Ascending aorta (tissue), 2 donors: Measurements from ENCODE around the gene RSPRY1. TPM values are rescaled to one million over a fixed set of nuclear protein-coding genes. Genes with fewer than 3 reads are reported as not detected.

ENCODE experiments used
- DNase-seq, 2 donors: peaks; one replicate each; pipeline ENCODE4 v3.0.0-alpha.2; 2019; ENCODE audit warnings: low spot score in 2 of 2
- H3K27ac ChIP-seq, 2 donors: fragments of 200-600 bp; sonication (generic); one replicate each; pipeline ENCODE4 v1.5.1; 2016 to 2017; ENCODE audit warnings: mild to moderate bottlenecking in 1 of 2
- H3K27me3 ChIP-seq: fragments of 200-600 bp; sonication (generic); one replicate; pipeline ENCODE4 v1.5.1; 2017
- H3K36me3 ChIP-seq, 2 donors: fragments of 200-600 bp; sonication (generic); one replicate each; pipeline ENCODE4 v1.5.1; 2016
- H3K4me1 ChIP-seq, 2 donors: fragments of 200-600 bp; sonication (generic); one replicate each; pipeline ENCODE4 v1.5.1; 2016 to 2017; ENCODE audit warnings: mild to moderate bottlenecking in 1 of 2
- H3K4me3 ChIP-seq, 2 donors: fragments of 200-600 bp; sonication (generic); one replicate each; pipeline ENCODE4 v1.5.1; 2016 to 2017; ENCODE audit warnings: mild to moderate bottlenecking in 1 of 2
- H3K9me3 ChIP-seq, 2 donors: fragments of 200-600 bp; sonication (generic); one replicate each; pipeline ENCODE4 v1.5.1; 2016
- intact Hi-C: fragments of 100-400 bp; cut with DNase I; formaldehyde crosslinking; loops from one replicate; pipeline ENCODE4 v1.15.1; 2023
- total RNA-seq: library from RNA; depleted of rRNA; stranded (reverse); fragments of >200 nt; gene quantifications from one replicate; pipeline ENCODE4 v1.1.0, GENCODE V29; 2016
- TF ChIP-seq, protein P1 (sequence below), 3 experiments: fragments of 200-600 bp in 2 of 3; fragments of 450-650 bp in 1 of 3; sonication (generic) in 2 of 3; IDR thresholded peaks; one replicate each; pipeline ENCODE4 v1.5.1; 2016 to 2019; ENCODE audit warnings: antibody characterized with exemption in 3 of 3, mild to moderate bottlenecking in 1 of 3, moderate library complexity in 1 of 3

RSPRY1 gene
- total RNA-seq = 29.3 TPM

DNA sequence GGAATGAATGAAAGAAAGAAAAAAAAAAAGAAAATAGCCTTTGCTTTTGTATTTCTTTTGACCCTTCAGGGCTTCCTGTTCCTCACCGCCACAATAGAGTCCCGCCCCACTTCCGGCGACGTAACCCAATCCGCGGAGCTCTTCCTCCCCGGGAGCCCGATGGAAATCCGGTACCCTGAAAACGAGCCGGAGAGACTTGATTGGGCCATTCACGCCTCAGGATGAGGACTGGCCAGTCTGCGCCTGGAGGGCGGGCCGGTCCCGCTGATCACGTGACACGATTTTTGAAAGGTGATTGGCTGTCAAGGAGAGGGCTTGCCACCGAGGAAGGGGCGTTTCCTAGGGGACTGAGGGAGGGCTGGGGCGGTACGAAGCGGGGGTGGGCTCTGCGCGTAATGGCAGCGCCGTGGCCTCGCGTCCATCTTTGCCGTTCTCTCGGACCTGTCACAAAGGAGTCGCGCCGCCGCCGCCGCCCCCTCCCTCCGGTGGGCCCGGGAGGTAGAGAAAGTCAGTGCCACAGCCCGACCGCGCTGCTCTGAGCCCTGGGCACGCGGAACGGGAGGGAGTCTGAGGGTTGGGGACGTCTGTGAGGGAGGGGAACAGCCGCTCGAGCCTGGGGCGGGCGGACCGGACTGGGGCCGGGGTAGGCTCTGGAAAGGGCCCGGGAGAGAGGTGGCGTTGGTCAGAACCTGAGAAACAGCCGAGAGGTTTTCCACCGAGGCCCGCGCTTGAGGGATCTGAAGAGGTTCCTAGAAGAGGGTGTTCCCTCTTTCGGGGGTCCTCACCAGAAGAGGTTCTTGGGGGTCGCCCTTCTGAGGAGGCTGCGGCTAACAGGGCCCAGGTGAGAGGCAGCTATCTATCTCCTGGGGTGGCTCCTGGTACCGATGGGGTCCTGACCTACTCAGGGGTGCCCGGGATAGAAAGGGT lies at the start of gene RSPRY1, which contains the start of gene PSME3IP1:
TSS of gene RSPRY1 (plus strand) at position 385 of the 927 bp plus-strand sequence. CDS start 18,330 bp downstream, outside the sequence.
TSS of gene PSME3IP1 (minus strand) at position 95 of the 927 bp plus-strand sequence. CDS start 12,185 bp downstream, outside the sequence.
- intact Hi-C loops = loop anchor here (1.0 to 10.0 kb wide), 8 partner anchors 59 to 619 kb away; partner anchors contain the start of genes ARL2BP, CIAPIN1, COQ9 and CPNE2
- peak within 1 kb of the TSS; percentile 78 to 94 for H3K4me3 ChIP-seq
- peak within 1 kb of the TSS; percentile 95 to 96 for H3K27ac ChIP-seq
- H3K9me3 ChIP-seq = no peaks in the 10 kb centered on the region
- no peaks in the 10 kb centered on the region for H3K36me3 ChIP-seq
- H3K27me3 ChIP-seq = no peaks in the 10 kb centered on the region
- TF ChIP-seq, protein P1, sequence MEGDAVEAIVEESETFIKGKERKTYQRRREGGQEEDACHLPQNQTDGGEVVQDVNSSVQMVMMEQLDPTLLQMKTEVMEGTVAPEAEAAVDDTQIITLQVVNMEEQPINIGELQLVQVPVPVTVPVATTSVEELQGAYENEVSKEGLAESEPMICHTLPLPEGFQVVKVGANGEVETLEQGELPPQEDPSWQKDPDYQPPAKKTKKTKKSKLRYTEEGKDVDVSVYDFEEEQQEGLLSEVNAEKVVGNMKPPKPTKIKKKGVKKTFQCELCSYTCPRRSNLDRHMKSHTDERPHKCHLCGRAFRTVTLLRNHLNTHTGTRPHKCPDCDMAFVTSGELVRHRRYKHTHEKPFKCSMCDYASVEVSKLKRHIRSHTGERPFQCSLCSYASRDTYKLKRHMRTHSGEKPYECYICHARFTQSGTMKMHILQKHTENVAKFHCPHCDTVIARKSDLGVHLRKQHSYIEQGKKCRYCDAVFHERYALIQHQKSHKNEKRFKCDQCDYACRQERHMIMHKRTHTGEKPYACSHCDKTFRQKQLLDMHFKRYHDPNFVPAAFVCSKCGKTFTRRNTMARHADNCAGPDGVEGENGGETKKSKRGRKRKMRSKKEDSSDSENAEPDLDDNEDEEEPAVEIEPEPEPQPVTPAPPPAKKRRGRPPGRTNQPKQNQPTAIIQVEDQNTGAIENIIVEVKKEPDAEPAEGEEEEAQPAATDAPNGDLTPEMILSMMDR (IDR thresholded peaks at IDR 0.05) = no peak
- DNase-seq = peak; percentile 98 to 99
- H3K4me1 ChIP-seq = peaks cover 5 to 33% of the 10 kb centered on the region in 2 donors

- no peaks in the 10 kb centered on the region for H3K27me3 ChIP-seq
- intact Hi-C loops = no loop called here
- H3K4me1 ChIP-seq = peaks cover 0 to 3% of the 10 kb centered on the region in 2 donors
- no peak overlapping the region for H3K4me3 ChIP-seq
- no peaks in the 10 kb centered on the region for H3K36me3 ChIP-seq
- no peak for DNase-seq
- no peaks in the 10 kb centered on the region for H3K9me3 ChIP-seq
- no peak overlapping the region for H3K27ac ChIP-seq
- TF ChIP-seq, protein P1 (IDR thresholded peaks at IDR 0.05) = no peak
Observed at GRCh38 chr16:57137043-57137442, 49.1 kb upstream of the RSPRY1 start.

DNA sequence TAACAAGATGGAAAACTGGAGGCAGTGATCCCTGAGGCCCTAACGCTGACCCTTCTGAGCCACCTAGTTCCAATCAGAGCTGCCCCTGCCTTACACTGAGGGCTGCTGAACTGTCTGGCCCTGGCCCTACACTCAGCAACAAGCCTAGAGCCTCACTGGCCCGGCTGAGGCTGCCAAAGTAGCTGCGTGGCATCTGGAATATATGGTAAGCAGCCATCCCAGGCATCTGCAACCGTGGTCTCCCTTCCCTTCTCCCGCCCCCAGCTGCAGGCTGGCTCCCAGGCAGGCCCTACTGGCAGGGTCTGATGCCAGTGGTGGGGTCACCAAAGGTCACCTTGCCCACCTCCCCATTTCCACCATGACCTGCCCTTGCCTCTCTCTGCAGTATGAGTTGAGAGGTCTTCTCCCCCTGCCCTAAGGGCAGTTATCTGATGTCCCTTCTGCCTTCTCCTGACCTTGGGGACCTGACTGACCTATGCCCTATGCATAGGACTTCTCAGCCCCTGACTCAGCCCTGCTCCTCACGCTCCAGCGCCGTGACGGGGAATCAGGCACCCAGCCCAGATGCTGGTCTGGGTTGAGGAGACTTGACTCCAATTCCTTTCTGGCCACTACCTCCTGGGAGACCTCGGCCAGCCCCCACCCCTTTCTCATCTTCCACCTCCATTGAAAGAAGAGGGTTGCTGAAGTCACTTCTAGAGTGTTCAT lies 48.4 kb upstream of the RSPRY1 start:
- peaks cover 0 to 3% of the 10 kb centered on the region in 2 donors for H3K4me1 ChIP-seq
- no peak for DNase-seq
- H3K27me3 ChIP-seq = no peaks in the 10 kb centered on the region
- no peaks in the 10 kb centered on the region for H3K36me3 ChIP-seq
- no peaks in the 10 kb centered on the region for H3K9me3 ChIP-seq
- TF ChIP-seq, protein P1 (IDR thresholded peaks at IDR 0.05) = no peak
- H3K27ac ChIP-seq = no peak overlapping the region
- no peak overlapping the region for H3K4me3 ChIP-seq
- intact Hi-C loops = no loop called here

DNA sequence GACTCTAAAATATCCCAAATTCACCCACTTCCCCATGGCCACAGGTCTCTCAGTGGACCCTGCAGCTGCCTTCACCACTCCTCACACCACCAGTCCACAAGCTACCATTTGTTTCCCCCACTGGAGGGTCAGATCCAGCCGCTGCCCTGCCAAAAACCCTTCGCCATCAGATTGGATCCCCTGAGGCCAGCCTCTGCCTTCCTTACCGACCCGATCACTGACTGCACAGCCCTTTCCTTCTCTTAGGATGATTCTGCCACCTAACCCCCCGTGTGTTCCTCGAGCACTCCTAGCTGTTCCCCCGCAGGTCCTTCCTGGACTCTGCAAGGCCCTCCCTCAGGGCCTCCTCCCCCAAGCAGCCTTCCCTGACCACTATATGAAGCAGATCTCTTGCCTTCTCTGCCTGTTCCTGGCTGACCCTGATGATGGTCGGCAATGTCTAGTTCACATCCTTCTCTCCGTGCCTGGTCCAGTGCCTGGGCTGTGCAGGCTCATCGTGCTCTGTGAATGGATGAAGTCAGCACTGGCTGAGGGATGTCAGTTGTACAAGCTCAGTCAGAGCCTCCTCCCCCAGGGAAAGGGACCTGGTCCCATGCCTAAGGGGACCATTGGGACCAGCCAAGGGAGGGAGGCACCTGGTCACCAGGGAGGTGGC lies 47.7 kb upstream of the RSPRY1 start:
- DNase-seq = no peak
- TF ChIP-seq, protein P1 (IDR thresholded peaks at IDR 0.05) = no peak
- intact Hi-C loops = no loop called here
- H3K4me1 ChIP-seq = peaks cover 0 to 3% of the 10 kb centered on the region in 2 donors
- no peaks in the 10 kb centered on the region for H3K27me3 ChIP-seq
- H3K4me3 ChIP-seq = no peak overlapping the region
- no peaks in the 10 kb centered on the region for H3K9me3 ChIP-seq
- H3K27ac ChIP-seq = no peak overlapping the region
- H3K36me3 ChIP-seq = no peaks in the 10 kb centered on the region

DNA sequence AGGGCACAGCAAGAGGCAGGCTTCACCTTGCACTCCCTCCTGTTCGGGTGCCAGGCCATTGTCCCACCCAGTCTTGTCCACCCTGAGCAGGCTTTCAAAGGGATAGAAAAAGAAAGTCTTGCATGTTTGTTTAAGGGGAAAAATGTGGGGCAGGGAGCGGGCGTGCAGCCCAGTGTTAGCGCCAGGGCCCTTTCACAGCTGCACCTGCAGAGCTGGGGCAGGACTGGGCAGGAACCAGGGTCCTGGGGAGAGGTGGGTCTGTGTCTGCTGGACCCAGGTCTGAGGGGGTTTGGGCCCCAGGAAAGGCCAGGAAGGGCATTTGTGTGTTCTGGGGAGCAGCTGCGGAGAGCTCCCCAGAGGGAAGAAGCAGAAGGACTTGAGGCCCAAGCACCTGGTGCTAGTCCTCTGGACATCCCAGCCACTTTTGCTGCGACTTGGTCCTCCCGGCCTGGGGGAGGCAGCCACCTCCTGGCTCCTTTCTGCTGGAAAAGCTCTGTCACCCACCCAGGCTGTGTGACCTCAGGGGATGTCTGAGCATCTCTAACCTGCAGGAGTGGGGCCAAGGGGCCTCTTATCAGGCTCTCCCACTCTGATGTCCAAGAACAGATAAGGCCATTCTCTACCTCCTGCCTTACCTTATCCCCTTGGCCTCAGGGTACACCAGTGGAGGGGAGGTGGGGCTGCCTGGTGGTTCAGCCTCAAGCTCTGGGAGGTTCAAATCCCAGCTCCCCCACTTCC lies 45.0 kb upstream of the RSPRY1 start:
- Histone ChIP-seq H3K27me3 (no peaks in the 10 kb centered on the region), H3K36me3 (no peaks in the 10 kb centered on the region), H3K4me1 (peaks cover 0 to 3% of the 10 kb centered on the region in 2 donors), H3K27ac (no peak overlapping the region), H3K9me3 (no peaks in the 10 kb centered on the region), H3K4me3 (no peak overlapping the region)
- intact Hi-C loops = no loop called here
- TF ChIP-seq, protein P1 (IDR thresholded peaks at IDR 0.05) = no peak
- DNase-seq = no peak
